Activated CD8-positive, alpha-beta T cell treated with anti-CD3 and anti-CD28 coated beads, Interleukin-2, amount 10 ng/mL, durations not matched to agents 7 days and 5 days (primary cell): Measurements from ENCODE around the gene DPRX. TPM values are rescaled to one million over a fixed set of nuclear protein-coding genes. Genes with fewer than 3 reads are reported as not detected.

ENCODE experiments used
- ATAC-seq: fragments of 150-1000 bp; cut with Tn5 transposase; one replicate; pipeline ENCODE4 v1.10.0; 2021; ENCODE audit warnings: moderate library complexity
- CTCF ChIA-PET: fragments of 350-600 bp; sonication (Branson Sonifier 250); formaldehyde crosslinking; loops from one replicate; lab custom pipeline; 2021; ENCODE audit warnings: antibody characterized with exemption; lab: Charles Lee
- POLR2A ChIA-PET: fragments of 350-600 bp; sonication (Branson Sonifier 250); formaldehyde crosslinking; loops from one replicate; lab custom pipeline; 2021; ENCODE audit warnings: antibody characterized with exemption; lab: Charles Lee
- DNase-seq: peaks from one replicate; pipeline ENCODE4 v3.0.0-alpha.2; 2020
- H3K27ac Mint-ChIP-seq: one replicate; pipeline ENCODE4 v1.8.0; 2021; ENCODE audit warnings: mild to moderate bottlenecking, mixed read lengths
- H3K27me3 Mint-ChIP-seq: one replicate; pipeline ENCODE4 v1.8.0; 2021; ENCODE audit warnings: low read depth, mixed read lengths
- H3K36me3 Mint-ChIP-seq: one replicate; pipeline ENCODE4 v1.8.0; 2021; ENCODE audit warnings: low read depth, mixed read lengths
- H3K4me1 Mint-ChIP-seq: one replicate; pipeline ENCODE4 v1.8.0; 2021; ENCODE audit warnings: low read depth, mixed read lengths
- H3K4me3 Mint-ChIP-seq: one replicate; pipeline ENCODE4 v1.8.0; 2021; ENCODE audit warnings: mild to moderate bottlenecking, mixed read lengths
- H3K9me3 Mint-ChIP-seq: one replicate; pipeline ENCODE4 v1.8.0; 2022; ENCODE audit warnings: mixed read lengths; ENCODE audit not compliant: insufficient read depth
- total RNA-seq, 2 experiments: library from RNA; stranded (reverse); gene quantifications; one replicate each; pipeline ENCODE4 v1.2.3, GENCODE V29; 2021

The DPRX gene, protein sequence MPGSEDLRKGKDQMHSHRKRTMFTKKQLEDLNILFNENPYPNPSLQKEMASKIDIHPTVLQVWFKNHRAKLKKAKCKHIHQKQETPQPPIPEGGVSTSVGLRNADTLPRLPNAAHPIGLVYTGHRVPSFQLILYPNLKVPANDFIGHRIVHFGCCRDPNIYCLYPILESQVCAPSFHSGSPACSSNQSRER
- total RNA-seq, result not detected

- no peak within 1 kb of the TSS for H3K27ac Mint-ChIP-seq
- H3K9me3 Mint-ChIP-seq, result peaks cover 10% of the 10 kb centered on the region
- no peak within 1 kb of the TSS for H3K4me3 Mint-ChIP-seq
- POLR2A ChIA-PET, result no interaction called here
- peaks cover 4% of the 10 kb centered on the region for H3K36me3 Mint-ChIP-seq
- no peak for DNase-seq
- H3K4me1 Mint-ChIP-seq, result no peaks in the 10 kb centered on the region
- CTCF ChIA-PET, result no interaction called here
- no peak for ATAC-seq
- no peaks in the 10 kb centered on the region for H3K27me3 Mint-ChIP-seq
Measured at GRCh38 chr19:53631949-53632407, at the start of gene DPRX. TSS of gene DPRX (plus strand) at chr19:53631999. CDS start at chr19:53632107, 108 bp downstream.

- peaks cover 33% of the 10 kb centered on the region for H3K9me3 Mint-ChIP-seq
- POLR2A ChIA-PET, result interaction anchor here (0.6 kb wide), 1 partner anchor 41 kb away, joined by 3 read pairs; no protein-coding TSS in a partner anchor
- H3K4me3 Mint-ChIP-seq, result no peak overlapping the region
- H3K27me3 Mint-ChIP-seq, result no peaks in the 10 kb centered on the region
- peaks cover 21% of the 10 kb centered on the region for H3K36me3 Mint-ChIP-seq
- ATAC-seq, result no peak
- H3K4me1 Mint-ChIP-seq, result no peaks in the 10 kb centered on the region
- CTCF ChIA-PET, result no interaction called here
- no peak overlapping the region for H3K27ac Mint-ChIP-seq
- no peak for DNase-seq
Measured at GRCh38 chr19:53583181-53583580, 48.6 kb upstream of the DPRX start.

DNA sequence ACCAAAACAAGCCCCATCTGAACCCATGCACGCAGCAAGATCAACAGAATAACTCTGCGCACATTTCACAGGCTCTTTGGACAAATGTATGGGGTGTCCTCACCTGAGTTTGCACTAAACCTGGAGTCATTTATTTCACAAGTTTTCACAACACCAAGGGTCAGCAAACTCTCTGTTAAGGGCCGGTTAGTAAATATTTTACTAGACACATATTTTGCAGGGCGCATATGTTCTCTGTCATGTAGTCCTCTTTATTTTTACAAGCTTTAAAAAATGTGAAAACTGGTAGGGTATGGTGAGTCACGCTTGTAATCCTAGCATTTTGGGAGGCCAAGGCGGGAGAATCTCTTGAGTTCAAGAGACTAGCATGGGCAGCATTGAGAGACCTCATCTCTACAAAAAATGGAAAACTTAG is 45.5 kb upstream of the DPRX start:
- Mint-ChIP-seq H3K27me3 (no peaks in the 10 kb centered on the region), H3K36me3 (peaks cover 3% of the 10 kb centered on the region), H3K4me1 (no peaks in the 10 kb centered on the region), H3K9me3 (peaks cover 23% of the 10 kb centered on the region), H3K4me3 (no peak overlapping the region), H3K27ac (no peak overlapping the region)
- ATAC-seq (no peak), DNase-seq (no peak)
- CTCF ChIA-PET, result no interaction called here
- POLR2A ChIA-PET, result no interaction called here

GRCh38 chr19:53594811-53595509 is 36.8 kb upstream of the DPRX start:
- peaks cover 1% of the 10 kb centered on the region for H3K9me3 Mint-ChIP-seq
- CTCF ChIA-PET, result no interaction called here
- H3K27me3 Mint-ChIP-seq, result no peaks in the 10 kb centered on the region
- H3K36me3 Mint-ChIP-seq, result no peaks in the 10 kb centered on the region
- no peak for ATAC-seq
- no peaks in the 10 kb centered on the region for H3K4me1 Mint-ChIP-seq
- POLR2A ChIA-PET, result no interaction called here
- H3K4me3 Mint-ChIP-seq, result no peak overlapping the region
- no peak for DNase-seq
- H3K27ac Mint-ChIP-seq, result no peak overlapping the region

DNA sequence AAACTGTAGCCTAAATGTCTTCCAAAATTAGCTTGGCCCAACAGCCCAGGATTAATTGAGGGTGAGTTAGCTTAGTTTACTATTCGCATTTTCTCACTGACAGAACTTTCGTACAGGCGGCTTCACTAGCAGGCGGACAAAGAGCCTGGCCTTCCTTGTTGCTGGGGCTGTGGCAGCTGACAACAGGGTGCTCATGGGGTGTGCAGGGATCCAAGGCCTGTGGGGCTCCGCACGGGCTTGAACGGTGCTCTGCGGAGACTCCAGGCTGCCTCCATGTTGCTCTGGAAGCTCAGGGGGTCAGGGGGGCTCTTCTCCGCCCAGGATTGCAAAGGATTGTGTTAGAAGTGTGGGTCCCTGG is 36.3 kb upstream of the DPRX start:
- Mint-ChIP-seq H3K27me3 (no peaks in the 10 kb centered on the region), H3K4me3 (no peak overlapping the region), H3K4me1 (no peaks in the 10 kb centered on the region), H3K36me3 (no peaks in the 10 kb centered on the region), H3K9me3 (no peaks in the 10 kb centered on the region), H3K27ac (no peak overlapping the region)
- ChIA-PET CTCF (no interaction called here), POLR2A (no interaction called here)
- ATAC-seq, result no peak
- no peak for DNase-seq

- Mint-ChIP-seq H3K9me3 (no peaks in the 10 kb centered on the region), H3K36me3 (no peaks in the 10 kb centered on the region), H3K4me3 (no peak overlapping the region), H3K27me3 (no peaks in the 10 kb centered on the region), H3K4me1 (no peaks in the 10 kb centered on the region), H3K27ac (no peak overlapping the region)
- ChIA-PET POLR2A (no interaction called here), CTCF (no interaction called here)
- ATAC-seq (no peak), DNase-seq (no peak)
Measured at GRCh38 chr19:53596056-53596455, 35.7 kb upstream of the DPRX start.

GRCh38 chr19:53597023-53597422 is 34.8 kb upstream of the DPRX start:
- CTCF ChIA-PET, result no interaction called here
- Mint-ChIP-seq H3K4me3 (no peak overlapping the region), H3K4me1 (no peaks in the 10 kb centered on the region), H3K27ac (no peak overlapping the region), H3K36me3 (no peaks in the 10 kb centered on the region), H3K9me3 (no peaks in the 10 kb centered on the region), H3K27me3 (no peaks in the 10 kb centered on the region)
- no peak for ATAC-seq
- no peak for DNase-seq
- POLR2A ChIA-PET, result no interaction called here

- ATAC-seq (no peak), DNase-seq (no peak)
- ChIA-PET CTCF (no interaction called here), POLR2A (no interaction called here)
- no peaks in the 10 kb centered on the region for H3K36me3 Mint-ChIP-seq
- H3K27me3 Mint-ChIP-seq, result no peaks in the 10 kb centered on the region
- H3K9me3 Mint-ChIP-seq, result peaks cover 4% of the 10 kb centered on the region
- H3K27ac Mint-ChIP-seq, result no peak overlapping the region
- H3K4me1 Mint-ChIP-seq, result no peaks in the 10 kb centered on the region
- H3K4me3 Mint-ChIP-seq, result no peak overlapping the region
Measured at GRCh38 chr19:53598361-53598760, 33.4 kb upstream of the DPRX start.

DNA sequence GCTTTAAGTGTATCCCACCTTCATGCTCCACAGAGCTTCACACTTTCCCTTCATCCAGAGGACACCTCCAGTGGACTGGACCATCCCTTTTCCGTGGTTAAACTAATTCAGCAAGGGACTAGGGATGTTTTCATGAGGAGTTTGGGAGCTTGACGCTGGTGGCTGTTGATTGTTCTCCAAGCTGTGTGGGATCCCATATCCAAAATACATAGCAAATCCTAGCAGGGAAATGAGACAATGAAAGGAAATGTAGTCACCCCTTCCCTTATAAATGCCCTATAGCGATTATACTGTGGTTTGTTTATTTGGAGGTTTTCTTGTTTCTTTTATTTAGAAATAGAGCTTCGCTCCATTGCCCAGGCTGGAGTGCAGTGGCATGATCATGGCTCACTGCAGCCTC is 31.6 kb upstream of the DPRX start:
- ATAC-seq (no peak), DNase-seq (no peak)
- no peaks in the 10 kb centered on the region for H3K27me3 Mint-ChIP-seq
- POLR2A ChIA-PET, result no interaction called here
- no peaks in the 10 kb centered on the region for H3K36me3 Mint-ChIP-seq
- H3K27ac Mint-ChIP-seq, result no peak overlapping the region
- H3K4me1 Mint-ChIP-seq, result no peaks in the 10 kb centered on the region
- no peak overlapping the region for H3K4me3 Mint-ChIP-seq
- H3K9me3 Mint-ChIP-seq, result peaks cover 7% of the 10 kb centered on the region
- CTCF ChIA-PET, result interaction anchor here (0.9 kb wide), 1 partner anchor 175 kb away, joined by 3 read pairs; no protein-coding TSS in a partner anchor

DNA sequence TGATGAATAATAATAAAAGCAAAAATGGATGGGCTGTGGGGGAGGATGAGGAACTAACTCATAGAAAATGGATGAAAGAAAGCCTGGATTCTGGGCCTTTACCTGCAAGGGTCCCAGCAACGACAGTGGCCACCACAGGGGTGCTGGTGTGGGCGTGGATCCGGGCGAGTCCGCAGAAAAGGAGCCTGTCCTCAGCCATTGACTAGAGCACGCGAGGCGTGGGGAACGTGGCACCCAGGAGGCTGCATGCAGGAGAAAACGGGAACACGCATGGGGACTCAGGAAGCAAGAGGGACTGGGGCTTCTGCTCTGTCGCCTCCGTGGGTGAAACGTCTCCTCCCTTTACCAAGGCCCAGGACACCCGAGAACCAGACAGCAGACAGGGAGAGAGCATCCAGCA is 25.8 kb upstream of the DPRX start:
- Mint-ChIP-seq H3K9me3 (peaks cover 15% of the 10 kb centered on the region), H3K27me3 (no peaks in the 10 kb centered on the region), H3K4me1 (no peaks in the 10 kb centered on the region), H3K36me3 (no peaks in the 10 kb centered on the region), H3K4me3 (no peak overlapping the region), H3K27ac (no peak overlapping the region)
- ChIA-PET POLR2A (no interaction called here), CTCF (no interaction called here)
- ATAC-seq (no peak), DNase-seq (no peak)

DNA sequence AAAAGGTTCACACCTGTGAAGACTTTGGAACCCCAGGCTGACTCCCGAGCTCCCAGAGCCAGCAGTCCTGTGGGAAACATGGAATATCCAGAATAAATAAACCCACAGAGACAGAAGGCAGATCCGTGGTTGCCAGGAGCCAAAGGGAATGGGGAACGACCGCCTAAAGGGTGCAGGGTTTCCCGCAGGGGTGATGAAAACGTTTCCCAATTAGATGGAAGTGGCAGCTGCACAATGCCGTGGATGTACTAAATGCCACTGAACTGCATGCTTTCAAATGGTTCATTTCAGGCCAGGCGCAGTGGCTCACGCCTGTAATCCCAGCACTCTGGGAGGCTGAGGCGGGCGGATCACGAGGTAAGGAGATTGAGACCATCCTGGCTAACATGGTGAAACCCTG is 23.4 kb upstream of the DPRX start:
- ChIA-PET CTCF (no interaction called here), POLR2A (no interaction called here)
- H3K9me3 Mint-ChIP-seq, result peaks cover 16% of the 10 kb centered on the region
- no peaks in the 10 kb centered on the region for H3K36me3 Mint-ChIP-seq
- no peak for DNase-seq
- H3K27me3 Mint-ChIP-seq, result no peaks in the 10 kb centered on the region
- H3K4me1 Mint-ChIP-seq, result no peaks in the 10 kb centered on the region
- H3K4me3 Mint-ChIP-seq, result no peak overlapping the region
- no peak for ATAC-seq
- no peak overlapping the region for H3K27ac Mint-ChIP-seq

DNA sequence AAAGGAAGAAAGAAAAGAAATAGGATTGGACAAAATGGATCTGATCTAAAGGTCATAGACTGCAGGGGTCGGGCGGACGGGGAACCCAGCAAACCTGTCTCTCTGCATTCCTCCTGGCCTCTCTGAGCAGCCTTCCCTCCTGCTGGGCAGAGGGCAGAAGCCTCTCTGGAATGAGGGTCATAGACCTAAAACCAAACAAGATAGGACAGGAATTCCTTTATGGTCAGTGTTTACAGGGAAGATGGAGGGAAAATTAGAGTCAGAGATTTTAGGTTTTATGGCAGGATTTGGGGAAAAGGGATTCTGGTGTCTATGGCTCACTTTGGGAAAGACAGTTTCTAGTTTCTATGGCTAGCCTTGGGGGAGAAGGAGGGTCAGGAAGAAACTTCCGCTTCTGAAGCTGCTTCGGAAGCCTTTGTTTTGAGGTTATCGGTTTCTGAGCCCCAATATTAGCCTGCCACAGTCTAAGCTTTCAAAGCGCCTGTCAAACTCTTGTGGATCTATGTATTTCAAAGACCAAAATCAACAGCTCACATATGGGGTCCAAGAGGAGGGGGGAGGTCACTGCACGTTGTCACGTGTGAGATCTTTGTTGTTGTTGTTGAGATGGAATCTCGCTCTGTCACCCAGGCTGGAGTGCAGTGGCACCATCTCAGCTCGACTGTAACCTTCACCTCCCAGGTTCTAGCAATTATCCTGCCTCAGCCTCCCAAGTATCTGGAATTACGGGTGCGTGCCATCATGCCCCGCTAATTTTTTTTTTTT is 18.9 kb upstream of the DPRX start:
- Mint-ChIP-seq H3K9me3 (peaks cover 14% of the 10 kb centered on the region), H3K4me1 (no peaks in the 10 kb centered on the region), H3K4me3 (no peak overlapping the region), H3K27ac (no peak overlapping the region), H3K36me3 (no peaks in the 10 kb centered on the region), H3K27me3 (no peaks in the 10 kb centered on the region)
- ATAC-seq (no peak), DNase-seq (no peak)
- ChIA-PET POLR2A (no interaction called here), CTCF (no interaction called here)
